Vagina (tissue), 2 donors: Measurements from ENCODE around the gene GABRP.

Experiments used
- CTCF ChIP-seq, 3 experiments: fragments of 450-650 bp in 2 of 3; fragments of 200-600 bp in 1 of 3; sonication (generic) in 1 of 3; IDR thresholded peaks; one replicate each; pipeline ENCODE4 v1.5.1; 2017 to 2019; ENCODE audit warnings: antibody characterized with exemption in 3 of 3, mild to moderate bottlenecking in 2 of 3, moderate library complexity in 2 of 3
- POLR2A ChIP-seq, 2 donors: fragments of 450-650 bp; IDR thresholded peaks; one replicate each; pipeline ENCODE4 v1.6.1; 2017; ENCODE audit warnings: antibody characterized with exemption in 2 of 2, mild to moderate bottlenecking in 2 of 2, moderate library complexity in 2 of 2

GRCh38 chr5:170752257-170753215 lies 31.0 kb upstream of the GABRP start:
- TF ChIP-seq CTCF (IDR thresholded peaks at IDR 0.05) (no peak), POLR2A (IDR thresholded peaks at IDR 0.05) (no peak)
